ENCODE measurements around the gene ARID3C. TPM values are rescaled to one million over a fixed set of nuclear protein-coding genes. Genes with fewer than 3 reads are reported as not detected.

ARID3C gene
- total and polyA plus RNA-seq, 2 donors = 0.07 to 0.09 TPM

GRCh38 chr9:34591917-34592866 lies 36.7 kb downstream of the ARID3C start:
- Histone ChIP-seq H3K4me1 (ENCODE audit: control insufficient read depth in 2 of 2, insufficient read depth in 2 of 2, low read length in 2 of 2) (peaks cover 8 to 19% of the 10 kb centered on the region in 2 donors), H3K27ac (ENCODE audit: low read depth in 1 of 2, low read length in 1 of 2) (no peak overlapping the region), H3K36me3 (ENCODE audit: control insufficient read depth in 2 of 2, insufficient read depth in 2 of 2, low read length in 1 of 2) (peaks cover 0 to 3% of the 10 kb centered on the region in 2 donors), H3K9me3 (ENCODE audit: control insufficient read depth in 2 of 2, insufficient read depth in 1 of 2, low read length in 1 of 2) (peaks cover 0 to 11% of the 10 kb centered on the region in 2 donors), H3K4me3 (ENCODE audit: low read length in 2 of 2) (no peak overlapping the region), H3K27me3 (ENCODE audit: control insufficient read depth in 2 of 2, insufficient read depth in 1 of 2, low read length in 1 of 2) (peaks cover 69 to 85% of the 10 kb centered on the region in 2 donors)
- WGBS = 17% methylated on average over 16 of the region's 16 CpGs
- DNase-seq (ENCODE audit: low read depth in 6 of 9, low spot score in 9 of 9) = no peak

GRCh38 chr9:34591248-34591916 lies 37.5 kb downstream of the ARID3C start:
- Histone ChIP-seq H3K27me3 (ENCODE audit: control insufficient read depth in 2 of 2, insufficient read depth in 1 of 2, low read length in 1 of 2) (peaks cover 75 to 88% of the 10 kb centered on the region in 2 donors), H3K4me3 (ENCODE audit: low read length in 2 of 2) (peak overlapping the region in 1 of 2 donors; percentile 36), H3K9me3 (ENCODE audit: control insufficient read depth in 2 of 2, insufficient read depth in 1 of 2, low read length in 1 of 2) (peaks cover 0 to 11% of the 10 kb centered on the region in 2 donors), H3K36me3 (ENCODE audit: control insufficient read depth in 2 of 2, insufficient read depth in 2 of 2, low read length in 1 of 2) (peaks cover 0 to 3% of the 10 kb centered on the region in 2 donors), H3K27ac (ENCODE audit: low read depth in 1 of 2, low read length in 1 of 2) (no peak overlapping the region), H3K4me1 (ENCODE audit: control insufficient read depth in 2 of 2, insufficient read depth in 2 of 2, low read length in 2 of 2) (peaks cover 8 to 21% of the 10 kb centered on the region in 2 donors)
- peak in 5 of 9 donors; percentile 38 to 71 (median 59) for DNase-seq (ENCODE audit: low read depth in 6 of 9, low spot score in 9 of 9)
- WGBS = 3% methylated on average over 60 of the region's 60 CpGs

- Histone ChIP-seq H3K4me3 (ENCODE audit: low read length in 2 of 2) (peak overlapping the region in 1 of 2 donors; percentile 50), H3K4me1 (ENCODE audit: control insufficient read depth in 2 of 2, insufficient read depth in 2 of 2, low read length in 2 of 2) (peaks cover 8 to 21% of the 10 kb centered on the region in 2 donors), H3K27ac (ENCODE audit: low read depth in 1 of 2, low read length in 1 of 2) (peak overlapping the region in 1 of 2 donors; percentile 38), H3K9me3 (ENCODE audit: control insufficient read depth in 2 of 2, insufficient read depth in 1 of 2, low read length in 1 of 2) (peaks cover 0 to 11% of the 10 kb centered on the region in 2 donors), H3K27me3 (ENCODE audit: control insufficient read depth in 2 of 2, insufficient read depth in 1 of 2, low read length in 1 of 2) (peaks cover 81 to 90% of the 10 kb centered on the region in 2 donors), H3K36me3 (ENCODE audit: control insufficient read depth in 2 of 2, insufficient read depth in 2 of 2, low read length in 1 of 2) (peaks cover 0 to 3% of the 10 kb centered on the region in 2 donors)
- no peak for DNase-seq (ENCODE audit: low read depth in 6 of 9, low spot score in 9 of 9)
- WGBS = 7% methylated on average over 40 of the region's 40 CpGs
Observed at GRCh38 chr9:34590381-34591247, 38.3 kb downstream of the ARID3C start.

GRCh38 chr9:34589636-34590380 lies 39.1 kb downstream of the ARID3C start, which contains the start of gene CNTFR:
Gene CNTFR, minus strand, starts transcription at chr9:34589724. Its CDS starts 20,743 bp downstream, at chr9:34568981.
- peaks cover 0 to 11% of the 10 kb centered on the region in 2 donors for H3K9me3 ChIP-seq (ENCODE audit: control insufficient read depth in 2 of 2, insufficient read depth in 1 of 2, low read length in 1 of 2)
- peaks cover 8 to 21% of the 10 kb centered on the region in 2 donors for H3K4me1 ChIP-seq (ENCODE audit: control insufficient read depth in 2 of 2, insufficient read depth in 2 of 2, low read length in 2 of 2)
- H3K4me3 ChIP-seq (ENCODE audit: low read length in 2 of 2) = peak within 1 kb of the TSS; percentile 22 to 50
- peak in 1 of 9 donors; percentile 18 for DNase-seq (ENCODE audit: low read depth in 6 of 9, low spot score in 9 of 9)
- H3K27me3 ChIP-seq (ENCODE audit: control insufficient read depth in 2 of 2, insufficient read depth in 1 of 2, low read length in 1 of 2) = peaks cover 82 to 98% of the 10 kb centered on the region in 2 donors
- WGBS = 2% methylated on average over 104 of the region's 104 CpGs
- H3K27ac ChIP-seq (ENCODE audit: low read depth in 1 of 2, low read length in 1 of 2) = peak within 1 kb of the TSS in 1 of 2 donors; percentile 38
- peaks cover 0 to 3% of the 10 kb centered on the region in 2 donors for H3K36me3 ChIP-seq (ENCODE audit: control insufficient read depth in 2 of 2, insufficient read depth in 2 of 2, low read length in 1 of 2)

GRCh38 chr9:34588671-34589635 lies 39.9 kb downstream of the ARID3C start:
- H3K4me1 ChIP-seq (ENCODE audit: control insufficient read depth in 2 of 2, insufficient read depth in 2 of 2, low read length in 2 of 2) = peaks cover 8 to 21% of the 10 kb centered on the region in 2 donors
- 4% methylated on average over 86 of the region's 86 CpGs for WGBS
- DNase-seq (ENCODE audit: low read depth in 6 of 9, low spot score in 9 of 9) = peak in 1 of 9 donors; percentile 11
- H3K36me3 ChIP-seq (ENCODE audit: control insufficient read depth in 2 of 2, insufficient read depth in 2 of 2, low read length in 1 of 2) = peaks cover 0 to 3% of the 10 kb centered on the region in 2 donors
- H3K9me3 ChIP-seq (ENCODE audit: control insufficient read depth in 2 of 2, insufficient read depth in 1 of 2, low read length in 1 of 2) = peaks cover 0 to 11% of the 10 kb centered on the region in 2 donors
- peak overlapping the region; percentile 22 to 50 for H3K4me3 ChIP-seq (ENCODE audit: low read length in 2 of 2)
- peaks cover 79 to 97% of the 10 kb centered on the region in 2 donors for H3K27me3 ChIP-seq (ENCODE audit: control insufficient read depth in 2 of 2, insufficient read depth in 1 of 2, low read length in 1 of 2)
- H3K27ac ChIP-seq (ENCODE audit: low read depth in 1 of 2, low read length in 1 of 2) = no peak overlapping the region

- no peak for DNase-seq (ENCODE audit: low read depth in 6 of 9, low spot score in 9 of 9)
- Histone ChIP-seq H3K9me3 (ENCODE audit: control insufficient read depth in 2 of 2, insufficient read depth in 1 of 2, low read length in 1 of 2) (peaks cover 0 to 11% of the 10 kb centered on the region in 2 donors), H3K27ac (ENCODE audit: low read depth in 1 of 2, low read length in 1 of 2) (no peak overlapping the region), H3K4me1 (ENCODE audit: control insufficient read depth in 2 of 2, insufficient read depth in 2 of 2, low read length in 2 of 2) (peaks cover 8 to 17% of the 10 kb centered on the region in 2 donors), H3K4me3 (ENCODE audit: low read length in 2 of 2) (no peak overlapping the region), H3K27me3 (ENCODE audit: control insufficient read depth in 2 of 2, insufficient read depth in 1 of 2, low read length in 1 of 2) (peaks cover 63 to 97% of the 10 kb centered on the region in 2 donors), H3K36me3 (ENCODE audit: control insufficient read depth in 2 of 2, insufficient read depth in 2 of 2, low read length in 1 of 2) (peaks cover 0 to 3% of the 10 kb centered on the region in 2 donors)
- WGBS = 60% methylated on average over 2 of the region's 2 CpGs
Observed at GRCh38 chr9:34587271-34587670, 41.6 kb downstream of the ARID3C start.

- no peak for DNase-seq (ENCODE audit: low read depth in 6 of 9, low spot score in 9 of 9)
- no peak overlapping the region for H3K4me3 ChIP-seq (ENCODE audit: low read length in 2 of 2)
- peaks cover 5 to 11% of the 10 kb centered on the region in 2 donors for H3K4me1 ChIP-seq (ENCODE audit: control insufficient read depth in 2 of 2, insufficient read depth in 2 of 2, low read length in 2 of 2)
- H3K27ac ChIP-seq (ENCODE audit: low read depth in 1 of 2, low read length in 1 of 2) = no peak overlapping the region
- H3K27me3 ChIP-seq (ENCODE audit: control insufficient read depth in 2 of 2, insufficient read depth in 1 of 2, low read length in 1 of 2) = peaks cover 52 to 97% of the 10 kb centered on the region in 2 donors
- H3K36me3 ChIP-seq (ENCODE audit: control insufficient read depth in 2 of 2, insufficient read depth in 2 of 2, low read length in 1 of 2) = peaks cover 0 to 3% of the 10 kb centered on the region in 2 donors
- H3K9me3 ChIP-seq (ENCODE audit: control insufficient read depth in 2 of 2, insufficient read depth in 1 of 2, low read length in 1 of 2) = peaks cover 0 to 5% of the 10 kb centered on the region in 2 donors
- 21% methylated on average over 11 of the region's 11 CpGs for WGBS
Observed at GRCh38 chr9:34585946-34586669, 42.8 kb downstream of the ARID3C start.

Measured in thymus (tissue), 11 donors.